ENCODE measurements around the gene RPRD2. TPM values are rescaled to one million over a fixed set of nuclear protein-coding genes. Genes with fewer than 3 reads are reported as not detected.

RPRD2 gene
- total and polyA plus RNA-seq, 9 of the 15 experiments (the other 6 are each of a cell fraction or from before 2014, with no cell fraction given): 1.5 to 21.6 (median 7.7) TPM

- TF ChIP-seq PKNOX1 (IDR thresholded peaks at IDR 0.05) (peak; percentile 100), ZNF639 (CRISPR knock-in tag; conservative IDR thresholded peaks at IDR 0.05 in 1 of 2, IDR thresholded peaks at IDR 0.05 in 1 of 2) (peak in 1 of 2 experiments; percentile 76; a peak in 1 of 4 replicates), NR2C1 (IDR thresholded peaks at IDR 0.05) (peak; percentile 76), NR2C1 (tag; IDR thresholded peaks at IDR 0.05) (peak; percentile 80), THAP12 (CRISPR knock-in tag; IDR thresholded peaks at IDR 0.05) (no peak), POLR2AphosphoS5 (IDR thresholded peaks at IDR 0.05; ENCODE audit: control insufficient read depth, insufficient read depth, low read depth, low read length) (peak; percentile 86), MLX (CRISPR knock-in tag; conservative IDR thresholded peaks at IDR 0.05) (0 out of 4 replicates have a peak, but pooled peaks of 1 of the 2 experiments have one; percentile 15), XRCC5 (IDR thresholded peaks at IDR 0.05; ENCODE audit: low read depth, low read length) (peak; percentile 92), ZNF589 (CRISPR knock-in tag; IDR thresholded peaks at IDR 0.05; ENCODE audit: low read depth) (peak; percentile 70; the same call in 1 of the 2 replicates), HEY1 (CRISPR knock-in tag; IDR thresholded peaks at IDR 0.05; ENCODE audit: borderline replicate concordance) (no peak), NR2C2 (CRISPR knock-in tag; IDR thresholded peaks at IDR 0.05) (peak; percentile 62; the same call in 1 of the 2 replicates), NR2C2 (tag; IDR thresholded peaks at IDR 0.05) (no peak; the same call in none of the 2 replicates)
- TF ChIP-seq, protein P1, sequence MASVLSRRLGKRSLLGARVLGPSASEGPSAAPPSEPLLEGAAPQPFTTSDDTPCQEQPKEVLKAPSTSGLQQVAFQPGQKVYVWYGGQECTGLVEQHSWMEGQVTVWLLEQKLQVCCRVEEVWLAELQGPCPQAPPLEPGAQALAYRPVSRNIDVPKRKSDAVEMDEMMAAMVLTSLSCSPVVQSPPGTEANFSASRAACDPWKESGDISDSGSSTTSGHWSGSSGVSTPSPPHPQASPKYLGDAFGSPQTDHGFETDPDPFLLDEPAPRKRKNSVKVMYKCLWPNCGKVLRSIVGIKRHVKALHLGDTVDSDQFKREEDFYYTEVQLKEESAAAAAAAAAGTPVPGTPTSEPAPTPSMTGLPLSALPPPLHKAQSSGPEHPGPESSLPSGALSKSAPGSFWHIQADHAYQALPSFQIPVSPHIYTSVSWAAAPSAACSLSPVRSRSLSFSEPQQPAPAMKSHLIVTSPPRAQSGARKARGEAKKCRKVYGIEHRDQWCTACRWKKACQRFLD (CRISPR knock-in tag; IDR thresholded peaks at IDR 0.05): peak; percentile 68; the same call in 1 of the 2 replicates
- TF ChIP-seq, protein P2, sequence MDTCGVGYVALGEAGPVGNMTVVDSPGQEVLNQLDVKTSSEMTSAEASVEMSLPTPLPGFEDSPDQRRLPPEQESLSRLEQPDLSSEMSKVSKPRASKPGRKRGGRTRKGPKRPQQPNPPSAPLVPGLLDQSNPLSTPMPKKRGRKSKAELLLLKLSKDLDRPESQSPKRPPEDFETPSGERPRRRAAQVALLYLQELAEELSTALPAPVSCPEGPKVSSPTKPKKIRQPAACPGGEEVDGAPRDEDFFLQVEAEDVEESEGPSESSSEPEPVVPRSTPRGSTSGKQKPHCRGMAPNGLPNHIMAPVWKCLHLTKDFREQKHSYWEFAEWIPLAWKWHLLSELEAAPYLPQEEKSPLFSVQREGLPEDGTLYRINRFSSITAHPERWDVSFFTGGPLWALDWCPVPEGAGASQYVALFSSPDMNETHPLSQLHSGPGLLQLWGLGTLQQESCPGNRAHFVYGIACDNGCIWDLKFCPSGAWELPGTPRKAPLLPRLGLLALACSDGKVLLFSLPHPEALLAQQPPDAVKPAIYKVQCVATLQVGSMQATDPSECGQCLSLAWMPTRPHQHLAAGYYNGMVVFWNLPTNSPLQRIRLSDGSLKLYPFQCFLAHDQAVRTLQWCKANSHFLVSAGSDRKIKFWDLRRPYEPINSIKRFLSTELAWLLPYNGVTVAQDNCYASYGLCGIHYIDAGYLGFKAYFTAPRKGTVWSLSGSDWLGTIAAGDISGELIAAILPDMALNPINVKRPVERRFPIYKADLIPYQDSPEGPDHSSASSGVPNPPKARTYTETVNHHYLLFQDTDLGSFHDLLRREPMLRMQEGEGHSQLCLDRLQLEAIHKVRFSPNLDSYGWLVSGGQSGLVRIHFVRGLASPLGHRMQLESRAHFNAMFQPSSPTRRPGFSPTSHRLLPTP (IDR thresholded peaks at IDR 0.05; ENCODE audit: borderline replicate concordance, extremely low read depth, insufficient read length): peak; percentile 29
These were observed 123.2 kb downstream of the RPRD2 start, which contains the start of gene TARS2 (continued) for GRCh38 chr1:150486966-150487762.
